Body of pancreas (tissue), 4 donors: ENCODE measurements around the gene SNX32. TPM values are rescaled to one million over a fixed set of nuclear protein-coding genes. Genes with fewer than 3 reads are reported as not detected.
A peak's percentile ranks its signal among the peaks of the same experiment; 100 is the strongest.

Experiments
- ATAC-seq: fragments of 150-250 bp; one replicate; pipeline ENCODE4 v1.9.1; 2016
- DNase-seq, 4 donors: peaks; one replicate each; pipeline ENCODE4 v3.0.0-alpha.2; 2019
- H3K27ac ChIP-seq, 4 donors: fragments of 200-600 bp; sonication (generic); 1 replicate in 3 of 4; 2 replicates in 1 of 4; pipeline versions ENCODE4 v1.5.1 to v1.6.1; 2016 to 2019; ENCODE audit warnings: mild to moderate bottlenecking in 1 of 4, mixed read lengths in 1 of 4, moderate library complexity in 1 of 4
- H3K27me3 ChIP-seq, 2 donors: fragments of 200-600 bp; sonication (generic); one replicate each; pipeline ENCODE4 v1.6.0; 2016; ENCODE audit warnings: mild to moderate bottlenecking in 1 of 2
- H3K36me3 ChIP-seq, 2 donors: fragments of 200-600 bp; sonication (generic); replicated peaks in 1 of 2; 2 replicates each; pipeline ENCODE4 v1.5.1; 2016; ENCODE audit warnings: low read depth in 2 of 2; ENCODE audit not compliant: insufficient read depth in 1 of 2
- H3K4me1 ChIP-seq: fragments of 200-600 bp; sonication (generic); one replicate; pipeline ENCODE4 v1.6.0; 2016
- H3K4me3 ChIP-seq, 2 donors: fragments of 200-600 bp; sonication (generic); 1 replicate in 1 of 2; 2 replicates in 1 of 2; pipeline ENCODE4 v1.5.1; 2016 to 2019
- H3K9me3 ChIP-seq, 3 donors: fragments of 200-600 bp; sonication (generic); 1 replicate in 2 of 3; 2 replicates in 1 of 3; pipeline ENCODE4 v1.5.1; 2016
- POLR2A ChIP-seq, 3 donors: fragments of 450-650 bp; IDR thresholded peaks; one replicate each; pipeline ENCODE4 v1.6.1; 2016; ENCODE audit warnings: antibody characterized with exemption in 3 of 3, mild to moderate bottlenecking in 2 of 3
- WGBS, 2 donors: methylation state at CpG; one replicate each; pipeline ENCODE4 v1.1.5; 2017; 5-methylcytosine and 5-hydroxymethylcytosine counted together
- intact Hi-C: fragments of 100-400 bp; cut with DNase I; formaldehyde crosslinking; loops from one replicate; pipeline ENCODE4 v1.15.1; 2023
- total RNA-seq, 2 donors: library from RNA; depleted of rRNA; stranded (reverse); fragments of >200 nt; gene quantifications; one replicate each; pipeline ENCODE4 v1.1.0, GENCODE V29; 2016
- TF ChIP-seq, protein P1 (sequence below), 7 experiments: fragments of 450-650 bp in 4 of 7; fragments of 200-600 bp in 3 of 7; sonication (generic) in 3 of 7; IDR thresholded peaks; one replicate each; pipeline ENCODE4 v1.5.1; 2016 to 2019; ENCODE audit warnings: antibody characterized with exemption in 7 of 7

SNX32 gene
- total RNA-seq, 2 donors from 2014 or later = 0.26 TPM; not detected in 1

GRCh38 chr11:65885231-65885630 lies 51.5 kb downstream of the SNX32 start:
- ATAC-seq (no peak), DNase-seq (no peak)
- Histone ChIP-seq H3K36me3 (peaks cover 0 to 7% of the 10 kb centered on the region in 2 donors), H3K4me1 (peaks cover 32% of the 10 kb centered on the region), H3K4me3 (no peak overlapping the region), H3K27ac (no peak overlapping the region), H3K27me3 (no peaks in the 10 kb centered on the region), H3K9me3 (no peaks in the 10 kb centered on the region)
- intact Hi-C loops = no loop called here
- WGBS, 2 donors = 76 to 87% methylated on average over 5 to 7 of the region's 7 CpGs
- no peak for TF ChIP-seq POLR2A (IDR thresholded peaks at IDR 0.05)
- TF ChIP-seq, protein P1, sequence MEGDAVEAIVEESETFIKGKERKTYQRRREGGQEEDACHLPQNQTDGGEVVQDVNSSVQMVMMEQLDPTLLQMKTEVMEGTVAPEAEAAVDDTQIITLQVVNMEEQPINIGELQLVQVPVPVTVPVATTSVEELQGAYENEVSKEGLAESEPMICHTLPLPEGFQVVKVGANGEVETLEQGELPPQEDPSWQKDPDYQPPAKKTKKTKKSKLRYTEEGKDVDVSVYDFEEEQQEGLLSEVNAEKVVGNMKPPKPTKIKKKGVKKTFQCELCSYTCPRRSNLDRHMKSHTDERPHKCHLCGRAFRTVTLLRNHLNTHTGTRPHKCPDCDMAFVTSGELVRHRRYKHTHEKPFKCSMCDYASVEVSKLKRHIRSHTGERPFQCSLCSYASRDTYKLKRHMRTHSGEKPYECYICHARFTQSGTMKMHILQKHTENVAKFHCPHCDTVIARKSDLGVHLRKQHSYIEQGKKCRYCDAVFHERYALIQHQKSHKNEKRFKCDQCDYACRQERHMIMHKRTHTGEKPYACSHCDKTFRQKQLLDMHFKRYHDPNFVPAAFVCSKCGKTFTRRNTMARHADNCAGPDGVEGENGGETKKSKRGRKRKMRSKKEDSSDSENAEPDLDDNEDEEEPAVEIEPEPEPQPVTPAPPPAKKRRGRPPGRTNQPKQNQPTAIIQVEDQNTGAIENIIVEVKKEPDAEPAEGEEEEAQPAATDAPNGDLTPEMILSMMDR (IDR thresholded peaks at IDR 0.05) = no peak

DNA sequence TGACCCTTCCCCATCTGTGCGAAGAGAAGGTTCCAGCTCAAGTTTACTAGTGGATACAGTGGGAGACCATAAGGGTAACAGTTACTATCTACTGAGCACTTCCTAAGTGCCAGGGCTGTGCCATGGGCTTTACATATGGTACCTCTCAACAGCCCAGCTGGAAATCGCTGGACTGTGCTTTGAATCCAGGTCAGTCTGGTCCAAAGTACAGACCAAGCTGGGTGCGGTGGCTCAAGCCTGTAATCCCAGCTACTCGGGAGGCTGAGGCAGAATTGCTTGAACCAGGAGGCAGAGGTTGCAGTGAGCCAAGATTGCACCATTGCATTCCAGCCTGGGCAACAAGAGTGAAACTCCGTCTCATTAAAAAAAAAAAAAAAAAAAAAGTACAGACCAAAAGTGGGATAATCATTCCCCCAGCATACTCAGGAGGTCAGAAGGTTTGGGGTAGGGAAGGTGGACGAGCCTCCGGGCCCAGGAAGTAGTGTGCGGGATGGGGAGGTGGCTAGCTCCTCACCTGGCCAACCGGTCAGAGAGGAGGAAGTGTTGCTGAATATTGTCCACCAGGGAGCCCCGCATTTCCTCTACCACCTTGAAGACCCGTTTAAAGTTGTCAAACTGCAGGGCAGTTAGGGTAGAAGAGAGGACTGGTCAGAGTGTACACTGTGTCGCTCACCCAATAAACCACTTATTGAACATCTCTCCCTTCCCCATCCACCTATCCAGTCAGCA lies 52.2 kb downstream of the SNX32 start:
- Histone ChIP-seq H3K27me3 (no peaks in the 10 kb centered on the region), H3K4me3 (no peak overlapping the region), H3K9me3 (no peaks in the 10 kb centered on the region), H3K4me1 (peaks cover 38% of the 10 kb centered on the region), H3K27ac (no peak overlapping the region), H3K36me3 (peaks cover 0 to 7% of the 10 kb centered on the region in 2 donors)
- WGBS, 2 donors = 86% methylated on average over 12 of the region's 12 CpGs
- intact Hi-C loops = no loop called here
- DNase-seq (no peak), ATAC-seq (no peak)
- TF ChIP-seq, protein P1 (IDR thresholded peaks at IDR 0.05) = no peak
- TF ChIP-seq POLR2A (IDR thresholded peaks at IDR 0.05) = no peak

- peaks cover 0 to 7% of the 10 kb centered on the region in 2 donors for H3K36me3 ChIP-seq
- WGBS, 2 donors = 78 to 85% methylated on average over 13 to 14 of the region's 14 CpGs
- H3K9me3 ChIP-seq = no peaks in the 10 kb centered on the region
- H3K4me3 ChIP-seq = no peak overlapping the region
- peaks cover 49% of the 10 kb centered on the region for H3K4me1 ChIP-seq
- peak overlapping the region in 2 of 4 donors; percentile 85 to 91 for H3K27ac ChIP-seq
- DNase-seq (no peak), ATAC-seq (no peak)
- TF ChIP-seq, protein P1 (IDR thresholded peaks at IDR 0.05) = no peak
- no peak for TF ChIP-seq POLR2A (IDR thresholded peaks at IDR 0.05)
- H3K27me3 ChIP-seq = no peaks in the 10 kb centered on the region
- intact Hi-C loops = no loop called here
These were observed 53.3 kb downstream of the SNX32 start for GRCh38 chr11:65886826-65887722.

DNA sequence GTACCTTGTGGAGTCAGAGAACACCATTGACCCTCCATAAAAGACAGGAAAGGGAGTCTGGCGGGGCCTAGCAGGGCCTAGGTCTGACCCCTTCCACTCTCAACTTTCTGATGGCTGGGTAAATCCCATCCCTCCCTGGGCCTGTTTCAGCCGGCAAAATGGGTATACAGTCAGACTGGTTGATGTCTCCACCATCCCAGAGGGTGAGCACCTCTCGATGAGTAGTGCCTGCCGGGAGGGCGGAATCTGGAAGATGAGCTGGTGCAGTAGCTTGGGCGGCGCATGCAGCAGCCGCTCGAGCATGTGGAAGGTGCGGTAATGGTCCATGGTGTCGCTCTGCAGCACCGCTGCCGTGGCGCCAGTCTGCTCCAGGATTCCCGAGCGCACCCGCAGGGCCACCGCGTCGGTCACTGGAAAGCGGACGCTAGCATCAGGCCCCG lies 54.0 kb downstream of the SNX32 start:
- DNase-seq (no peak), ATAC-seq (no peak)
- Histone ChIP-seq H3K36me3 (peaks cover 0 to 7% of the 10 kb centered on the region in 2 donors), H3K4me3 (peak overlapping the region; percentile 51 to 58), H3K9me3 (no peaks in the 10 kb centered on the region), H3K27me3 (no peaks in the 10 kb centered on the region), H3K4me1 (peaks cover 51% of the 10 kb centered on the region), H3K27ac (peak overlapping the region; percentile 74 to 91 (median 87))
- WGBS, 2 donors = 2 to 7% methylated on average over 12 to 23 of the region's 23 CpGs
- TF ChIP-seq POLR2A (IDR thresholded peaks at IDR 0.05) = no peak
- TF ChIP-seq, protein P1 (IDR thresholded peaks at IDR 0.05) = no peak
- intact Hi-C loops = no loop called here
